ENCODE measurements around the gene BMPR1A. TPM values are rescaled to one million over a fixed set of nuclear protein-coding genes. Genes with fewer than 3 reads are reported as not detected.

The BMPR1A gene
- polyA plus RNA-seq, 3 donors = 0.25 to 0.67 (median 0.61) TPM

DNA sequence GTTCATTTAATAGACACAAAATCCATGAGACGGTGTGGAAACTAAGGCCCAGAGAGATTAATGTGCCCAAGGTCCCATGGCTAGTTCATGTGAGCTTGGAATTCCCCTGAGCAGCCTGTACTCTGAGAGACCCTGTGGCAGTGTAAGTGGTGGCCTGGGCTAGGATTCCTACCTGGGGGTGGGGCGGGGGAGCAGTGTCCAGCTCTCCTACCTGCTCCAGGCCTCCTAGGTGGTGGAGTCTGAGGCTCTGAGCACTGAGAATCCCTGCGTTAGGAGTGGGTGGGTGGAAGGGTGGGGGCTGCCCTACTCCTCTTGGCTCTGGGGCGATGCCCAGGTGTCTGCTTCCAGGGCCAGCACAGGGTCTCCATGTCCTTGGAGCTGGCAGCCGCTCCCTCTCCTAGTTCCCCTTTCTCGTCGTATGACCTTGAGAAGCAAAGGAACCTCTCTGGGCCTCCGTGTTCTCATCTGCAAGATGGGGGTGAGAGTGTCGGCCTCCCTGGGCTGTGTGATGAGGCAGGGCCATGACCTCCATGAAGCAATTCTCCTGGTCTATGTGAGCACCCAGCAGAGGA, 204.5 kb downstream of the BMPR1A start:
- 88% methylated on average over 6 of the region's 9 CpGs for WGBS (ENCODE audit: insufficient coverage)
- Histone ChIP-seq H3K4me2 (replicated peaks; ENCODE audit: extremely low read depth, low read length, poor library complexity, severe bottlenecking) (no peak overlapping the region), H3K79me2 (ENCODE audit: insufficient read depth, low read length) (no peaks in the 10 kb centered on the region), H2AFZ (ENCODE audit: insufficient read depth, low read depth, low read length, poor library complexity, severe bottlenecking) (no peak overlapping the region), H3K27ac (ENCODE audit: low read depth in 1 of 2, low read length in 2 of 2) (no peak overlapping the region), H3K4me3 (replicated peaks in 1 of 3; ENCODE audit: low read depth in 2 of 3, low read length in 3 of 3) (no peak overlapping the region), H3K4me1 (ENCODE audit: control insufficient read depth in 1 of 2, insufficient read depth in 2 of 2, low read length in 2 of 2) (peaks cover 32 to 42% of the 10 kb centered on the region in 2 donors), H3K9me3 (replicated peaks in 1 of 2; ENCODE audit: control insufficient read depth in 1 of 2, insufficient read depth in 1 of 2, low read length in 2 of 2) (no peaks in the 10 kb centered on the region), H3K9ac (ENCODE audit: insufficient read depth, low read length, poor library complexity, severe bottlenecking) (no peak overlapping the region), H4K20me1 (ENCODE audit: insufficient read depth, low read length) (no peaks in the 10 kb centered on the region), H3K36me3 (replicated peaks in 1 of 2; ENCODE audit: control insufficient read depth in 1 of 2, insufficient read depth in 2 of 2, low read length in 2 of 2) (no peaks in the 10 kb centered on the region), H3K27me3 (ENCODE audit: control insufficient read depth in 2 of 2, insufficient read depth in 2 of 2, low read length in 2 of 2) (no peaks in the 10 kb centered on the region)
- Mint-ChIP-seq H3K4me1 (peaks cover 32% of the 10 kb centered on the region), H3K4me3 (no peak overlapping the region), H3K36me3 (no peaks in the 10 kb centered on the region), H3K27me3 (ENCODE audit: low read depth in 3 of 3) (peaks cover 5 to 19% (median 10%) of the 10 kb centered on the region in 3 donors), H3K9me3 (peaks cover 0 to 2% (median 0%) of the 10 kb centered on the region in 7 donors), H3K27ac (peak overlapping the region in 1 of 7 donors; percentile 35)
- no peak for DNase-seq
- intact Hi-C loops (cut with micrococcal nuclease) = no loop called here
- TF ChIP-seq, protein P1, sequence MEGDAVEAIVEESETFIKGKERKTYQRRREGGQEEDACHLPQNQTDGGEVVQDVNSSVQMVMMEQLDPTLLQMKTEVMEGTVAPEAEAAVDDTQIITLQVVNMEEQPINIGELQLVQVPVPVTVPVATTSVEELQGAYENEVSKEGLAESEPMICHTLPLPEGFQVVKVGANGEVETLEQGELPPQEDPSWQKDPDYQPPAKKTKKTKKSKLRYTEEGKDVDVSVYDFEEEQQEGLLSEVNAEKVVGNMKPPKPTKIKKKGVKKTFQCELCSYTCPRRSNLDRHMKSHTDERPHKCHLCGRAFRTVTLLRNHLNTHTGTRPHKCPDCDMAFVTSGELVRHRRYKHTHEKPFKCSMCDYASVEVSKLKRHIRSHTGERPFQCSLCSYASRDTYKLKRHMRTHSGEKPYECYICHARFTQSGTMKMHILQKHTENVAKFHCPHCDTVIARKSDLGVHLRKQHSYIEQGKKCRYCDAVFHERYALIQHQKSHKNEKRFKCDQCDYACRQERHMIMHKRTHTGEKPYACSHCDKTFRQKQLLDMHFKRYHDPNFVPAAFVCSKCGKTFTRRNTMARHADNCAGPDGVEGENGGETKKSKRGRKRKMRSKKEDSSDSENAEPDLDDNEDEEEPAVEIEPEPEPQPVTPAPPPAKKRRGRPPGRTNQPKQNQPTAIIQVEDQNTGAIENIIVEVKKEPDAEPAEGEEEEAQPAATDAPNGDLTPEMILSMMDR (IDR thresholded peaks at IDR 0.05) = no peak

DNA sequence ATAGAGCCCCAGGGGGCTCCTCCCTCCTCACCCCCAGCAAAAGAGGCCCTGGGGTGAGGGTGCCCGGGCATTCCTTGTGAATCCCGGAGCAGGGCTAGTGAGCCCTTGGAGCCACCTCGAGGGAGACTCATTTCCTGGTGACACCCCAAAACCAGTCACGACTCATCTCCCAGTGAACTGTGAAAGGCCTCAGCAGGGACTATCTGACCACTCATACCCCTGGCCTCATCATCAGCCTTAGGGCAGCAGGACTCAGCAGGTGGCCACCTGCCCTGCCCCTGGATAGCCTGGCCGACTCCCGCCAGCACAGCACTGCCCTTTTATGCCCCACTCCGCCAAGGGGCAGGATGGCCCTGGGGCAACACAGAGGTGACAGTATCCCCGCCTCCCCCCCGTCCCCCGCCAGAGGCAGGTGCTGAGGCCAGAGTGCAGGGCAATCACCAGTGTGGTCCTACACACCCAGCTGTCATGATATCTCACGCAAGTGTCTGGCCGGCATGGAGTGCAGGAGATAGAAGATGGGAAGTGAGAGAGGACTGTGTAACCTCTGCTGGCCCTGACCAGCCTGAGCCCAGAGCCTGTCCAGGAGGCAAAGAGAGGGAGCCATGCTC, 205.2 kb downstream of the BMPR1A start:
- Histone ChIP-seq H3K36me3 (replicated peaks in 1 of 2; ENCODE audit: control insufficient read depth in 1 of 2, insufficient read depth in 2 of 2, low read length in 2 of 2) (no peaks in the 10 kb centered on the region), H3K27ac (ENCODE audit: low read depth in 1 of 2, low read length in 2 of 2) (no peak overlapping the region), H3K9me3 (replicated peaks in 1 of 2; ENCODE audit: control insufficient read depth in 1 of 2, insufficient read depth in 1 of 2, low read length in 2 of 2) (no peaks in the 10 kb centered on the region), H3K9ac (ENCODE audit: insufficient read depth, low read length, poor library complexity, severe bottlenecking) (no peak overlapping the region), H3K79me2 (ENCODE audit: insufficient read depth, low read length) (no peaks in the 10 kb centered on the region), H3K4me3 (replicated peaks in 1 of 3; ENCODE audit: low read depth in 2 of 3, low read length in 3 of 3) (no peak overlapping the region), H3K4me1 (ENCODE audit: control insufficient read depth in 1 of 2, insufficient read depth in 2 of 2, low read length in 2 of 2) (peaks cover 38 to 44% of the 10 kb centered on the region in 2 donors), H4K20me1 (ENCODE audit: insufficient read depth, low read length) (no peaks in the 10 kb centered on the region), H3K4me2 (replicated peaks; ENCODE audit: extremely low read depth, low read length, poor library complexity, severe bottlenecking) (no peak overlapping the region), H2AFZ (ENCODE audit: insufficient read depth, low read depth, low read length, poor library complexity, severe bottlenecking) (no peak overlapping the region), H3K27me3 (ENCODE audit: control insufficient read depth in 2 of 2, insufficient read depth in 2 of 2, low read length in 2 of 2) (no peaks in the 10 kb centered on the region)
- Mint-ChIP-seq H3K4me3 (no peak overlapping the region), H3K4me1 (peaks cover 35% of the 10 kb centered on the region), H3K36me3 (no peaks in the 10 kb centered on the region), H3K9me3 (peaks cover 0 to 2% (median 0%) of the 10 kb centered on the region in 7 donors), H3K27me3 (ENCODE audit: low read depth in 3 of 3) (peaks cover 8 to 26% (median 11%) of the 10 kb centered on the region in 3 donors), H3K27ac (peak overlapping the region in 1 of 7 donors; percentile 35)
- TF ChIP-seq, protein P1 (IDR thresholded peaks at IDR 0.05) = no peak
- intact Hi-C loops (cut with micrococcal nuclease) = no loop called here
- 97% methylated on average over 12 of the region's 12 CpGs for WGBS (ENCODE audit: insufficient coverage)
- DNase-seq = peak in 1 of 3 donors; percentile 63

All from CD14-positive monocyte (primary cell).